Measurements from ENCODE around the gene SPPL3. TPM values are rescaled to one million over a fixed set of nuclear protein-coding genes. Genes with fewer than 3 reads are reported as not detected.

Gene SPPL3
- total RNA-seq, 4 donors from 2014 or later = 25.5 to 30.4 (median 29.0) TPM

DNA sequence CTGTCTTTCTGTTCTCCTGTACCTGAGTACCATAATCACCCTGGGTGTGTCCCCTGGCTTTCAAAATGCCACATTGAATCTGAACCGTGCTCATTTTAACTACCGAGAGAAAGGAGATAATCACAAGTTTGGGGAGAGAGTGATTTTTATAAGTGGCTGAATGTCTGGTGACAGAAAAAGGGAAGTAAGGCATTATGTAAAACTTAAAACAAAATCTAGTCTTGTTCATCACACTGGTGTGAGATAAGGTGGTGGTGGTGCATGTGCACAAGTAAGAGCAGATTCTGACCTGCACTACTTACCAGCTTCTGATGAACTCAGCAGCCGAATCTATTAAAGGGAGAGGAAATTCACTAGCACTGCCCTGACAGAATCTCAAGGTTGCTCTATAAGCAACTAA is 56.3 kb downstream of the SPPL3 start:
- Histone ChIP-seq H3K9me3 (no peaks in the 10 kb centered on the region), H3K4me1 (peaks cover 0 to 77% (median 40%) of the 10 kb centered on the region in 4 donors), H3K36me3 (no peaks in the 10 kb centered on the region), H3K27me3 (no peaks in the 10 kb centered on the region), H3K4me3 (no peak overlapping the region), H3K27ac (peak overlapping the region in 2 of 4 donors; percentile 48 to 55)
- WGBS, 2 donors = 51 to 58% methylated on average over 3 of the region's 3 CpGs
- TF ChIP-seq POLR2A (IDR thresholded peaks at IDR 0.05) (no peak), EP300 (IDR thresholded peaks at IDR 0.05) (no peak)
- TF ChIP-seq, protein P1, sequence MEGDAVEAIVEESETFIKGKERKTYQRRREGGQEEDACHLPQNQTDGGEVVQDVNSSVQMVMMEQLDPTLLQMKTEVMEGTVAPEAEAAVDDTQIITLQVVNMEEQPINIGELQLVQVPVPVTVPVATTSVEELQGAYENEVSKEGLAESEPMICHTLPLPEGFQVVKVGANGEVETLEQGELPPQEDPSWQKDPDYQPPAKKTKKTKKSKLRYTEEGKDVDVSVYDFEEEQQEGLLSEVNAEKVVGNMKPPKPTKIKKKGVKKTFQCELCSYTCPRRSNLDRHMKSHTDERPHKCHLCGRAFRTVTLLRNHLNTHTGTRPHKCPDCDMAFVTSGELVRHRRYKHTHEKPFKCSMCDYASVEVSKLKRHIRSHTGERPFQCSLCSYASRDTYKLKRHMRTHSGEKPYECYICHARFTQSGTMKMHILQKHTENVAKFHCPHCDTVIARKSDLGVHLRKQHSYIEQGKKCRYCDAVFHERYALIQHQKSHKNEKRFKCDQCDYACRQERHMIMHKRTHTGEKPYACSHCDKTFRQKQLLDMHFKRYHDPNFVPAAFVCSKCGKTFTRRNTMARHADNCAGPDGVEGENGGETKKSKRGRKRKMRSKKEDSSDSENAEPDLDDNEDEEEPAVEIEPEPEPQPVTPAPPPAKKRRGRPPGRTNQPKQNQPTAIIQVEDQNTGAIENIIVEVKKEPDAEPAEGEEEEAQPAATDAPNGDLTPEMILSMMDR (IDR thresholded peaks at IDR 0.05) = no peak
- DNase-seq (ENCODE audit: low spot score in 2 of 2) = no peak

DNA sequence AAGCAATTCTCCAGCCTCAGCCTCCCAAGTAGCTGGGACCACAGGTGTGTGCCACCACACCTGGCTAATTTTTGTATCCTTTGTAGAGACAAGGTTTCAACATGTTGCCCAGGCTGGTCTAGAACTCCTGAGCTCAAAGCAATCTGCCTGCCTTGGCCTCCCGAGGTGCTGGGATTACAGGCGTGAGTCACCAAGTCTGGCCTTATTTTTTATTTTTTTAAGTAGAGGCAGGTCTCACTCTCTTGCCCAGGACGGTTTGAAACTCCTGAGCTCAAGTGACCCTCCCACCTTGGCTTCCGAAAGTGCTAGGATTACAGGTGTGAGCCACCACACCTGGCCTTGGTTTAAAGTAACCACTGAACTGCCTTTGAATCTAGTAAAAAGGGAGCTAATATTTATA is 56.8 kb downstream of the SPPL3 start:
- peak overlapping the region in 2 of 4 donors; percentile 48 to 55 for H3K27ac ChIP-seq
- H3K4me1 ChIP-seq = peaks cover 0 to 81% (median 42%) of the 10 kb centered on the region in 4 donors
- H3K4me3 ChIP-seq = no peak overlapping the region
- H3K36me3 ChIP-seq = no peaks in the 10 kb centered on the region
- no peaks in the 10 kb centered on the region for H3K9me3 ChIP-seq
- WGBS, 2 donors = 66 to 68% methylated on average over 4 of the region's 4 CpGs
- no peaks in the 10 kb centered on the region for H3K27me3 ChIP-seq
- TF ChIP-seq, protein P1 (IDR thresholded peaks at IDR 0.05) = no peak
- TF ChIP-seq POLR2A (IDR thresholded peaks at IDR 0.05) (no peak), EP300 (IDR thresholded peaks at IDR 0.05) (no peak)
- no peak for DNase-seq (ENCODE audit: low spot score in 2 of 2)

DNA sequence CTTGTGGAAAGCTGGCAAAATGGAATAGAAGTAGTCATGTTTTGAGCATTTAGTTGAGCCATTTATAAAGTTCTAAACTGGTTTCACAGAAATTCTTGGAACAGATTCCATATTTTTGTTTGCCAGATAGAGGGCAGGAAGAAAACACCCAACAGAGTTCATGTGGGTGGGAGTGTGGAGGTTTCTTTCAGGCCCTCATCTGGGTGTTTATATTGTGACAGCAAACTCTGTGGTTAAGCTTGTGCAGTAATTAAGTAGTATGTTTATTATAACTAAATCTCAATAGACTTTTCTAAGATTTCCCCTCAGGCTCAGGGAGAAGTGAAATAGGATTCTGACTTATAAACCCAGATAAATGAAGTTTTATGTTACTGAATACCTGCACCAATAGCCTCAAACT is 57.4 kb downstream of the SPPL3 start:
- peaks cover 0 to 85% (median 43%) of the 10 kb centered on the region in 4 donors for H3K4me1 ChIP-seq
- no peaks in the 10 kb centered on the region for H3K9me3 ChIP-seq
- no peak for DNase-seq (ENCODE audit: low spot score in 2 of 2)
- no peaks in the 10 kb centered on the region for H3K27me3 ChIP-seq
- no peak overlapping the region for H3K4me3 ChIP-seq
- peak overlapping the region in 2 of 4 donors; percentile 48 to 55 for H3K27ac ChIP-seq
- no peaks in the 10 kb centered on the region for H3K36me3 ChIP-seq
- TF ChIP-seq POLR2A (IDR thresholded peaks at IDR 0.05) = no peak
- TF ChIP-seq EP300 (IDR thresholded peaks at IDR 0.05) = peak in 1 of 2 donors; percentile 15

DNA sequence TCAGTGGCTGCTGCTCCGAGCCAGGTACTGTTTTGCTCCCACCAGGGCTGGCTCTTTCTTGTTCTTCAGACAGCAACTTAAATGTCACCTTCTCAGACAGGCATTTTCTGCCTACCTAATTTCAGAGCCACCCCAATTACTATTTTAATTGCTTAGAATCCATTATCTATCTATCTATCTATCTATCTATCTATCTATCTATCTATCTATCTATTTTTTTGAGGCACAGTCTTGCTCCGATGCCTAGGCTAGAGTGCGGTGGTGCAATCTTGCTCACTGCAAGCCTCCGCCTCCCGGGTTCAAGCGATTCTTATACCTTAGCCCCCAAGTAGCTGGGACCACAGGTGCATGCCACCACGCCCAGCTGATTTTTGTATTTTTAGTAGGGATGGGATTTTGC is 58.5 kb downstream of the SPPL3 start:
- WGBS, 2 donors = 97% methylated on average over 7 of the region's 7 CpGs
- no peaks in the 10 kb centered on the region for H3K36me3 ChIP-seq
- H3K4me1 ChIP-seq = peaks cover 0 to 93% (median 45%) of the 10 kb centered on the region in 4 donors
- no peaks in the 10 kb centered on the region for H3K9me3 ChIP-seq
- no peaks in the 10 kb centered on the region for H3K27me3 ChIP-seq
- no peak for DNase-seq (ENCODE audit: low spot score in 2 of 2)
- H3K27ac ChIP-seq = peak overlapping the region in 1 of 4 donors; percentile 55
- H3K4me3 ChIP-seq = no peak overlapping the region
- TF ChIP-seq, protein P1 (IDR thresholded peaks at IDR 0.05) = no peak
- TF ChIP-seq POLR2A (IDR thresholded peaks at IDR 0.05) (no peak), EP300 (IDR thresholded peaks at IDR 0.05) (no peak)

DNA sequence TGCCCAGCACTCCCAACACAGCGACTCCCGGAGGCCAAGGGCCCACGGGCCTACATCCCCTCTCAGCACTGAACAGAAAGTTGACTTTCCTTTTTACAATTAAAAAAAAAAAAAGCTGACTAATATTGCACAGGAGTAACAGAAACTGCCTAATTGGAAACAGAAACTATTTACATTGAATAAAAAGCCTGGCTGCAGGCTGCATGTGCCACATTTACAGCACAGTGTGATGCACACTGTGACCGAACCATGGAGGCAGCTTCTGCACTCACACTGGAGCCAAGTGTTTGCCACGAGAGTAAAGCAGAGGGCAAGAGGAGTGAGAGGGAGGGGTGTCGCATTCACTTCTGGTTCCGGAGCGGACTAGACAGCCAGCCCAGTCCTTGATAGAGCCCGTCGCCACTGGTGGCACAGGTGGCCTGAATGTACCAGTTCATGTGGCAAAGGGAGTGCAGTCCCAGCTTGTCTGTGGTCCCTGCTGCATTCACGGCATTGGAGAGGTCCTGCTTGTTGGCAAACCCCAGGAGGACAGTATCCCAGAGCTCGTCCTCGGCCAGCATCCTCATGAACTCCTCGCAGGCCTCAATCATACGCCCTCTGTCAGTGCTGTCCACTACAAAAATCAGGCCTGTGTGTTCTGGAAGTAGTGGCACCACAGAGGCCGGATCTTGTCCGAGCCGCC is 59.2 kb downstream of the SPPL3 start:
- DNase-seq (ENCODE audit: low spot score in 2 of 2) = no peak
- WGBS, 2 donors = 86 to 90% methylated on average over 18 of the region's 18 CpGs
- H3K9me3 ChIP-seq = no peaks in the 10 kb centered on the region
- H3K4me1 ChIP-seq = peaks cover 0 to 88% (median 45%) of the 10 kb centered on the region in 4 donors
- H3K27me3 ChIP-seq = no peaks in the 10 kb centered on the region
- H3K36me3 ChIP-seq = no peaks in the 10 kb centered on the region
- peak overlapping the region in 1 of 4 donors; percentile 55 for H3K27ac ChIP-seq
- no peak overlapping the region for H3K4me3 ChIP-seq
- TF ChIP-seq, protein P1 (IDR thresholded peaks at IDR 0.05) = no peak
- TF ChIP-seq EP300 (IDR thresholded peaks at IDR 0.05) (no peak), POLR2A (IDR thresholded peaks at IDR 0.05) (no peak)

All from tibial nerve (tissue), 4 donors.